Stimulated activated CD8-positive, alpha-beta memory T cell treated with anti-CD3 and anti-CD28 coated beads, Interleukin-15, amount 100 ng/mL, for 48 hours (primary cell): Measurements from ENCODE around the gene PIEZO2.
"Not testable (repeated sequence)": the region's sequence is repeated elsewhere in the genome, so short reads cannot be mapped to it uniquely, and the experiment has no call there.

Experiments used
- DNase-seq, 2 donors: peaks; one replicate each; pipeline ENCODE4 v3.0.0-alpha.2; 2020; ENCODE audit warnings: low read depth in 2 of 2

PIEZO2 gene

GRCh38 chr18:11149441-11150270 is at the start of gene PIEZO2:
TSS of gene PIEZO2 (minus strand) at chr18:11149569. CDS start at chr18:11148588, 981 bp downstream.
- no peak for DNase-seq

- DNase-seq, result no peak
Observed at GRCh38 chr18:11183637-11184036, 34.3 kb upstream of the PIEZO2 start.

- not testable (repeated sequence) for DNase-seq
Observed at GRCh38 chr18:11181629-11182028, 32.3 kb upstream of the PIEZO2 start.

- no peak for DNase-seq
Observed at GRCh38 chr18:11179959-11180519, 30.7 kb upstream of the PIEZO2 start.

GRCh38 chr18:11178951-11179549 is 29.7 kb upstream of the PIEZO2 start:
- no peak for DNase-seq

- DNase-seq, result no peak
Observed at GRCh38 chr18:11177382-11177781, 28.0 kb upstream of the PIEZO2 start.

- no peak for DNase-seq
Observed at GRCh38 chr18:11176481-11176881, 27.1 kb upstream of the PIEZO2 start.

GRCh38 chr18:11175266-11175979 is 26.1 kb upstream of the PIEZO2 start:
- no peak for DNase-seq

- DNase-seq, result not testable (repeated sequence)
Observed at GRCh38 chr18:11174179-11174578, 24.8 kb upstream of the PIEZO2 start.

GRCh38 chr18:11167778-11168177 is 18.4 kb upstream of the PIEZO2 start:
- DNase-seq, result no peak

GRCh38 chr18:11165952-11166351 is 16.6 kb upstream of the PIEZO2 start:
- no peak for DNase-seq

- DNase-seq, result no peak
Observed at GRCh38 chr18:11165138-11165537, 15.8 kb upstream of the PIEZO2 start.

GRCh38 chr18:11163665-11164064 is 14.3 kb upstream of the PIEZO2 start:
- no peak for DNase-seq

- DNase-seq, result no peak
Observed at GRCh38 chr18:11162889-11163288, 13.5 kb upstream of the PIEZO2 start.

GRCh38 chr18:11162462-11162861 is 13.1 kb upstream of the PIEZO2 start:
- DNase-seq, result no peak

- DNase-seq, result no peak
Observed at GRCh38 chr18:11160313-11160712, 10.9 kb upstream of the PIEZO2 start.

- no peak for DNase-seq
Observed at GRCh38 chr18:11159844-11160243, 10.5 kb upstream of the PIEZO2 start.

- no peak for DNase-seq
Observed at GRCh38 chr18:11156978-11157377, 7.6 kb upstream of the PIEZO2 start.

GRCh38 chr18:11155034-11155759 is 5.8 kb upstream of the PIEZO2 start:
- no peak for DNase-seq

GRCh38 chr18:11154368-11154989 is 5.1 kb upstream of the PIEZO2 start:
- no peak for DNase-seq

GRCh38 chr18:11153097-11153496 is 3.7 kb upstream of the PIEZO2 start:
- DNase-seq, result no peak
